NT2/D1 (cell line): Measurements from ENCODE around the gene GRAMD1B.

Source experiments
- SUZ12 ChIP-seq: IDR thresholded peaks from 2 replicates; pipeline ENCODE4 v1.6.1; 2011; ENCODE audit not compliant: insufficient read length, insufficient read depth; ENCODE audit errors: extremely low read depth
- YY1 ChIP-seq: IDR thresholded peaks from 2 replicates; pipeline ENCODE4 v1.6.1; 2011; ENCODE audit not compliant: insufficient read length, insufficient read depth
- ZNF274 ChIP-seq: IDR thresholded peaks from 2 replicates; pipeline ENCODE4 v1.6.1; 2011; ENCODE audit warnings: mild to moderate bottlenecking, low read depth, low read length

GRCh38 chr11:123525097-123525496, 95.0 kb downstream of the GRAMD1B start:
- TF ChIP-seq YY1 (no peak), ZNF274 (no peak), SUZ12 (no peak)
